ENCODE measurements around the gene HEPACAM. TPM values are rescaled to one million over a fixed set of nuclear protein-coding genes. Genes with fewer than 3 reads are reported as not detected.

HEPACAM gene
- total RNA-seq, 1 experiment from 2014 or later = not detected

GRCh38 chr11:124941703-124942102, 5.9 kb upstream of the HEPACAM start:
- Histone ChIP-seq H4K91ac (ENCODE audit: insufficient read length, low read depth, low read length) (no peak overlapping the region), H3K4me1 (ENCODE audit: insufficient read depth, low read length) (no peaks in the 10 kb centered on the region), H3K4me2 (ENCODE audit: insufficient read depth, insufficient read length, low read length) (no peak overlapping the region), H3K23ac (ENCODE audit: insufficient read length, low read depth, low read length) (no peak overlapping the region), H3K9ac (ENCODE audit: extremely low read depth, insufficient read length, low read length) (no peak overlapping the region), H2AFZ (ENCODE audit: low read length) (no peak overlapping the region), H3K18ac (ENCODE audit: insufficient read length, low read depth, low read length) (no peak overlapping the region), H2BK12ac (ENCODE audit: insufficient read length, low read depth, low read length) (no peak overlapping the region), H3K9me3 (ENCODE audit: control insufficient read depth, low read depth, low read length) (no peaks in the 10 kb centered on the region), H3K14ac (ENCODE audit: insufficient read depth, low read length) (no peak overlapping the region), H3T11ph (ENCODE audit: low read length) (no peak overlapping the region), H3K4ac (ENCODE audit: low read depth, low read length) (no peak overlapping the region), H2BK5ac (ENCODE audit: insufficient read length, low read length) (no peak overlapping the region), H4K8ac (replicated peaks; ENCODE audit: insufficient read length, low read depth, low read length) (no peak overlapping the region), H2BK120ac (ENCODE audit: low read depth, low read length, poor library complexity, severe bottlenecking) (no peak overlapping the region), H2AK5ac (ENCODE audit: insufficient read length, low read length) (no peak overlapping the region), H2BK20ac (ENCODE audit: low read depth, low read length, poor library complexity, severe bottlenecking) (no peak overlapping the region), H4K20me1 (ENCODE audit: control insufficient read depth, insufficient read depth, insufficient read length) (no peaks in the 10 kb centered on the region), H3K23me2 (ENCODE audit: insufficient read length, low read depth, low read length, poor library complexity, severe bottlenecking) (no peaks in the 10 kb centered on the region), H3K27ac (ENCODE audit: insufficient read length, low read depth, low read length) (no peak overlapping the region), H3K79me2 (ENCODE audit: insufficient read depth, low read length) (no peaks in the 10 kb centered on the region), H2BK15ac (ENCODE audit: low read depth, low read length) (no peak overlapping the region), H3K27me3 (ENCODE audit: insufficient read depth, low read length) (no peaks in the 10 kb centered on the region), H3K56ac (ENCODE audit: insufficient read length, low read depth, low read length) (no peak overlapping the region), H4K5ac (ENCODE audit: insufficient read length, low read depth, low read length) (no peak overlapping the region), H3K79me1 (ENCODE audit: insufficient read depth, low read depth, low read length, poor library complexity, severe bottlenecking) (no peaks in the 10 kb centered on the region)
- peaks cover 0 to 9% of the 10 kb centered on the region in 2 experiments; a peak in 1 of 4 replicates for H3K4me1 Mint-ChIP-seq
- H3K36me3 Mint-ChIP-seq (ENCODE audit: insufficient read depth in 1 of 3, low read depth in 3 of 3) = no peaks in the 10 kb centered on the region
- no peak overlapping the region for H3K4me3 Mint-ChIP-seq
- H3K27me3 Mint-ChIP-seq (ENCODE audit: low read depth) = peaks cover 25% of the 10 kb centered on the region
- H3K9me3 Mint-ChIP-seq = no peaks in the 10 kb centered on the region
- no peak overlapping the region for H3K27ac Mint-ChIP-seq
- no peak for TF ChIP-seq CTCF (conservative IDR thresholded peaks at IDR 0.05)
- DNase-seq = no peak
- WGBS (ENCODE audit: extremely low coverage, insufficient read length, low lambda C conversion rate) = no CpG with 5 or more reads among the region's 1 CpG

Measured in H9 (cell line).